ENCODE results near the gene ZC3H13. TPM values are rescaled to one million over a fixed set of nuclear protein-coding genes. Genes with fewer than 3 reads are reported as not detected.

Gene ZC3H13
- total and polyA plus RNA-seq, 2 experiments from 2014 or later = 15.6 to 50.7 TPM

- TF ChIP-seq EZH2 (IDR thresholded peaks at IDR 0.05; ENCODE audit: insufficient read depth, poor library complexity, severe bottlenecking) (no peak), EZH2phosphoT487 (IDR thresholded peaks at IDR 0.05; ENCODE audit: insufficient read depth, low read depth) (no peak)
- no peaks in the 10 kb centered on the region for H3K9me2 ChIP-seq (ENCODE audit: insufficient read depth)
- H4K20me1 ChIP-seq (ENCODE audit: insufficient read depth) = no peaks in the 10 kb centered on the region
- WGBS, 2 experiments (ENCODE audit: low coverage in 1 of 2, low lambda C conversion rate in 2 of 2, missing lambda C conversion rate in 2 of 2) = 44 to 54% methylated on average over 2 of the region's 2 CpGs
- no peak overlapping the region for H3K4me3 ChIP-seq
- no peaks in the 10 kb centered on the region for H3F3A ChIP-seq (ENCODE audit: insufficient read depth)
- no peak overlapping the region for H2AFZ ChIP-seq
- H3K9me3 ChIP-seq (ENCODE audit: low read depth) = no peaks in the 10 kb centered on the region
- H3K36me3 ChIP-seq (ENCODE audit: low read depth) = no peaks in the 10 kb centered on the region
- H3K27me3 ChIP-seq (replicated peaks; ENCODE audit: insufficient read depth) = peaks cover 37% of the 10 kb centered on the region
- no peak overlapping the region for H3K27ac ChIP-seq
- H3K4me2 ChIP-seq (ENCODE audit: unreplicated experiment) = no peak overlapping the region
- in situ Hi-C loops (cut with MboI) = no loop called here
- peaks cover 6% of the 10 kb centered on the region; the same call in 1 of the 2 replicates for H3K4me1 ChIP-seq (ENCODE audit: insufficient read depth)
- no peak overlapping the region for H3K9ac ChIP-seq
- no peaks in the 10 kb centered on the region for H3K79me2 ChIP-seq (ENCODE audit: insufficient read depth)
- no peak for DNase-seq
These were observed 112.5 kb downstream of the ZC3H13 start for GRCh38 chr13:45940061-45940460.

- Histone ChIP-seq H3K9me2 (ENCODE audit: insufficient read depth) (no peaks in the 10 kb centered on the region), H3F3A (ENCODE audit: insufficient read depth) (no peaks in the 10 kb centered on the region), H3K27me3 (replicated peaks; ENCODE audit: insufficient read depth) (peaks cover 67% of the 10 kb centered on the region)
These were observed 115.9 kb downstream of the ZC3H13 start for GRCh38 chr13:45936621-45937020.

GRCh38 chr13:45934283-45934682 is 118.3 kb downstream of the ZC3H13 start:
- peaks cover 57% of the 10 kb centered on the region for H3K27me3 ChIP-seq (replicated peaks; ENCODE audit: insufficient read depth)
- in situ Hi-C loops (cut with MboI) = no loop called here
- DNase-seq = no peak
- no peaks in the 10 kb centered on the region for H3K9me3 ChIP-seq (ENCODE audit: low read depth)
- WGBS, 2 experiments (ENCODE audit: low coverage in 1 of 2, low lambda C conversion rate in 2 of 2, missing lambda C conversion rate in 2 of 2) = 59 to 63% methylated on average over 5 of the region's 5 CpGs
- H3K27ac ChIP-seq = no peak overlapping the region
- TF ChIP-seq EZH2 (IDR thresholded peaks at IDR 0.05; ENCODE audit: insufficient read depth, poor library complexity, severe bottlenecking) = no peak
- no peak for TF ChIP-seq EZH2phosphoT487 (IDR thresholded peaks at IDR 0.05; ENCODE audit: insufficient read depth, low read depth)
- no peaks in the 10 kb centered on the region for H3K4me1 ChIP-seq (ENCODE audit: insufficient read depth)
- no peaks in the 10 kb centered on the region for H3K36me3 ChIP-seq (ENCODE audit: low read depth)
- H4K20me1 ChIP-seq (ENCODE audit: insufficient read depth) = no peaks in the 10 kb centered on the region
- no peaks in the 10 kb centered on the region for H3K79me2 ChIP-seq (ENCODE audit: insufficient read depth)
- H3K4me3 ChIP-seq = no peak overlapping the region
- no peak overlapping the region for H2AFZ ChIP-seq
- H3K4me2 ChIP-seq (ENCODE audit: unreplicated experiment) = no peak overlapping the region
- H3F3A ChIP-seq (ENCODE audit: insufficient read depth) = no peaks in the 10 kb centered on the region
- H3K9me2 ChIP-seq (ENCODE audit: insufficient read depth) = no peaks in the 10 kb centered on the region
- H3K9ac ChIP-seq = no peak overlapping the region

More at GRCh38 chr13:45936621-45937020, 115.9 kb downstream of the ZC3H13 start:
- Histone ChIP-seq H3K9me3 (ENCODE audit: low read depth) (no peaks in the 10 kb centered on the region), H2AFZ (no peak overlapping the region), H3K9ac (no peak overlapping the region), H3K4me1 (ENCODE audit: insufficient read depth) (no peaks in the 10 kb centered on the region), H3K27ac (no peak overlapping the region), H4K20me1 (ENCODE audit: insufficient read depth) (no peaks in the 10 kb centered on the region), H3K4me3 (no peak overlapping the region), H3K79me2 (ENCODE audit: insufficient read depth) (no peaks in the 10 kb centered on the region), H3K36me3 (ENCODE audit: low read depth) (no peaks in the 10 kb centered on the region), H3K4me2 (ENCODE audit: unreplicated experiment) (no peak overlapping the region)
- WGBS, 2 experiments (ENCODE audit: low coverage in 1 of 2, low lambda C conversion rate in 2 of 2, missing lambda C conversion rate in 2 of 2) = 1 to 3% methylated on average over 4 of the region's 4 CpGs
- in situ Hi-C loops (cut with MboI) = no loop called here
- no peak for DNase-seq
- TF ChIP-seq EZH2phosphoT487 (IDR thresholded peaks at IDR 0.05; ENCODE audit: insufficient read depth, low read depth) = no peak
- TF ChIP-seq EZH2 (IDR thresholded peaks at IDR 0.05; ENCODE audit: insufficient read depth, poor library complexity, severe bottlenecking) = no peak

- H3K9me3 ChIP-seq (ENCODE audit: low read depth) = no peaks in the 10 kb centered on the region
- no peak overlapping the region for H2AFZ ChIP-seq
- no peaks in the 10 kb centered on the region for H3K79me2 ChIP-seq (ENCODE audit: insufficient read depth)
- H3K4me1 ChIP-seq (ENCODE audit: insufficient read depth) = no peaks in the 10 kb centered on the region
- 31 to 48% methylated on average over 18 of the region's 18 CpGs for WGBS, 2 experiments (ENCODE audit: low coverage in 1 of 2, low lambda C conversion rate in 2 of 2, missing lambda C conversion rate in 2 of 2)
- H3K4me2 ChIP-seq (ENCODE audit: unreplicated experiment) = no peak overlapping the region
- no peaks in the 10 kb centered on the region for H3K36me3 ChIP-seq (ENCODE audit: low read depth)
- no peaks in the 10 kb centered on the region for H3F3A ChIP-seq (ENCODE audit: insufficient read depth)
- peaks cover 57% of the 10 kb centered on the region for H3K27me3 ChIP-seq (replicated peaks; ENCODE audit: insufficient read depth)
- TF ChIP-seq EZH2 (IDR thresholded peaks at IDR 0.05; ENCODE audit: insufficient read depth, poor library complexity, severe bottlenecking) (no peak), EZH2phosphoT487 (IDR thresholded peaks at IDR 0.05; ENCODE audit: insufficient read depth, low read depth) (no peak)
- no peak overlapping the region for H3K27ac ChIP-seq
- no peaks in the 10 kb centered on the region for H4K20me1 ChIP-seq (ENCODE audit: insufficient read depth)
- H3K4me3 ChIP-seq = no peak overlapping the region
- in situ Hi-C loops (cut with MboI) = no loop called here
- H3K9ac ChIP-seq = no peak overlapping the region
- no peak for DNase-seq
- H3K9me2 ChIP-seq (ENCODE audit: insufficient read depth) = no peaks in the 10 kb centered on the region
These were observed 119.2 kb downstream of the ZC3H13 start for GRCh38 chr13:45933203-45933908.

All from GM23248 (cell line).